Karpas-422 (cell line): ENCODE measurements around the gene DRC7. TPM values are rescaled to one million over a fixed set of nuclear protein-coding genes. Genes with fewer than 3 reads are reported as not detected.

Experiments
- DNase-seq: peaks from one replicate; pipeline ENCODE4 v3.0.0-alpha.2; 2015
- H2AFZ ChIP-seq: fragments of 200-600 bp; sonication (generic); 2 replicates; pipeline ENCODE4 v1.6.1; 2014; ENCODE audit warnings: antibody characterized with exemption, low read length, mixed read lengths
- H3K27ac ChIP-seq: fragments of 200-600 bp; sonication (generic); 2 replicates; pipeline ENCODE4 v1.5.1; 2014; ENCODE audit warnings: mild to moderate bottlenecking, low read length, moderate library complexity
- H3K27me3 ChIP-seq: fragments of 200-600 bp; sonication (generic); 2 replicates; pipeline ENCODE4 v1.6.1; 2014; ENCODE audit warnings: low read length, mixed read lengths
- H3K36me3 ChIP-seq: fragments of 200-600 bp; sonication (generic); 2 replicates; pipeline ENCODE4 v1.6.1; 2014; ENCODE audit warnings: low read length, mixed read lengths; ENCODE audit not compliant: insufficient read depth
- H3K4me1 ChIP-seq: fragments of 200-600 bp; sonication (generic); 2 replicates; pipeline ENCODE4 v1.6.1; 2014; ENCODE audit warnings: mild to moderate bottlenecking, low read length, mixed read lengths
- H3K4me2 ChIP-seq: fragments of 200-600 bp; sonication (generic); 2 replicates; pipeline ENCODE4 v1.6.1; 2014; ENCODE audit warnings: low read length, low read depth, mild to moderate bottlenecking; ENCODE audit not compliant: poor library complexity, severe bottlenecking
- H3K4me3 ChIP-seq: fragments of 200-600 bp; sonication (generic); 2 replicates; pipeline ENCODE4 v1.5.1; 2014; ENCODE audit warnings: mild to moderate bottlenecking, antibody characterized with exemption, low read length, mixed read lengths
- H3K79me2 ChIP-seq: fragments of 200-600 bp; sonication (generic); 2 replicates; pipeline ENCODE4 v1.6.1; 2014; ENCODE audit warnings: mild to moderate bottlenecking, low read length, mixed read lengths
- H3K9ac ChIP-seq: fragments of 200-600 bp; sonication (generic); 2 replicates; pipeline ENCODE4 v1.6.0; 2014; ENCODE audit warnings: low read length
- H3K9me2 ChIP-seq: fragments of 200-600 bp; sonication (generic), shearing (Covaris generic); replicated peaks from 2 replicates; pipeline ENCODE4 v1.6.0; 2014; ENCODE audit warnings: mild to moderate bottlenecking, low read length, moderate library complexity; ENCODE audit not compliant: insufficient read depth
- H3K9me3 ChIP-seq: fragments of 300-700, 200-600 bp; sonication (generic); 2 replicates; pipeline ENCODE4 v1.6.1; 2014; ENCODE audit warnings: low read length, mixed read lengths
- H4K20me1 ChIP-seq: fragments of 200-600 bp; sonication (generic); 2 replicates; pipeline ENCODE4 v1.6.1; 2014; ENCODE audit warnings: mild to moderate bottlenecking, antibody characterized with exemption, low read length, low read depth; ENCODE audit not compliant: insufficient read depth
- total RNA-seq: library from RNA; depleted of rRNA; stranded (reverse); fragments of >200 nt; shearing (Covaris generic); gene quantifications from 2 replicates; pipeline ENCODE4 v1.2.3, GENCODE V29; 2014; ENCODE audit warnings: low replicate concordance

The DRC7 gene
- total RNA-seq, 1 experiment from 2014 or later, result not detected

DNA sequence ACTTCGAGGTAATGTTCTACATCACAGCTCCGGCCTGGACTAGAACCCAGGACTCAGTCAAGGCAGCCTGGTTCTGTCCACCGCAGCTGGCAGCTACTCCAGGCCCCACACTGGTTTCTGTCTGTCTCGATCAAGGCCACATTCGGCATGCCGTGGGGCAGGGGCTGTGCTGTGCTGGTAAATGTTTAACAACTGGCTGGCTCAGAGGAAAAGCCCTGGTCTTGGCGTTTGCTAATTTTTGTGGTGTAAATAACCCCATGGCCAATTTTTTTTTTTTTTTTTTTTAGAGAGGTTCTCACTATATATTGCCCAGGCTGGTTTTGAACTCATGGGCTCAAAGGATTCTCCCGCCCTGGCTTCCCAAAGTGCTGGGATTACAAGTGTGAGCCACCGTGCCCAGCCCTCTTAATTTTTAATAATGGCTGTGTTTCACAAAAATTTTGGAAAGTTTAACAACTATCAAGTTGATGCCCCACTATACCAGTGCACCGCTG is 328 bp upstream of the DRC7 start:
- H3K4me2 ChIP-seq, result no peak overlapping the region
- H3K4me1 ChIP-seq, result no peaks in the 10 kb centered on the region
- no peaks in the 10 kb centered on the region for H4K20me1 ChIP-seq
- H3K4me3 ChIP-seq, result no peak overlapping the region
- H3K27ac ChIP-seq, result no peak overlapping the region
- H3K27me3 ChIP-seq, result no peaks in the 10 kb centered on the region
- H3K9me3 ChIP-seq, result no peaks in the 10 kb centered on the region
- H3K9me2 ChIP-seq, result no peaks in the 10 kb centered on the region
- no peaks in the 10 kb centered on the region for H3K36me3 ChIP-seq
- no peaks in the 10 kb centered on the region for H3K79me2 ChIP-seq
- no peak overlapping the region for H2AFZ ChIP-seq
- H3K9ac ChIP-seq, result no peak overlapping the region
- DNase-seq, result no peak

DNA sequence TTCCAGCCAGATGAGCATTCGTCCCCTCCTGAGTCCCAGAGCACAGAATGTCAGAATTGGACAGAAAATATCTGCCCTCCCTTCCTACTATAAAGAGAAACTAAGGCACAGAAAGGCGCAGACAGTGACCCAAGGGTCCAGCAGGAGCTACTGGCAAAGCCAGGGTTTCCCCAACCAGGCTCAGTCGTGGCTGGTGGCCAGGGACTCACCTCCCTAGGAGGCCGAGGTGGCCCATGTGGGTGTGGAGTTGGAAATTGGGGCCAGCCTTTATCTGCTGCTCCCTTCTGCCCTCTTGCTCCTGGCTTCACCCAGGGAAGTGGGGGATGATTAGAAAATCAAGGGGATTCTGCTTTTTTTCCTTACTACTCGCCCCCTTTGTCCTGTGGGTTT is 1.1 kb downstream of the DRC7 start:
- no peak overlapping the region for H2AFZ ChIP-seq
- no peaks in the 10 kb centered on the region for H3K27me3 ChIP-seq
- H3K36me3 ChIP-seq, result no peaks in the 10 kb centered on the region
- DNase-seq, result no peak
- no peaks in the 10 kb centered on the region for H3K4me1 ChIP-seq
- H4K20me1 ChIP-seq, result no peaks in the 10 kb centered on the region
- no peaks in the 10 kb centered on the region for H3K9me2 ChIP-seq
- no peak overlapping the region for H3K4me3 ChIP-seq
- H3K9me3 ChIP-seq, result no peaks in the 10 kb centered on the region
- H3K27ac ChIP-seq, result no peak overlapping the region
- H3K9ac ChIP-seq, result no peak overlapping the region
- no peaks in the 10 kb centered on the region for H3K79me2 ChIP-seq
- no peak overlapping the region for H3K4me2 ChIP-seq

GRCh38 chr16:57696240-57696639 is 1.6 kb downstream of the DRC7 start:
- Histone ChIP-seq H3K9me3 (no peaks in the 10 kb centered on the region), H3K4me2 (no peak overlapping the region), H3K79me2 (no peaks in the 10 kb centered on the region), H3K27ac (no peak overlapping the region), H3K36me3 (no peaks in the 10 kb centered on the region), H3K4me1 (no peaks in the 10 kb centered on the region), H2AFZ (no peak overlapping the region), H3K4me3 (no peak overlapping the region), H3K27me3 (no peaks in the 10 kb centered on the region), H3K9me2 (no peaks in the 10 kb centered on the region), H3K9ac (no peak overlapping the region), H4K20me1 (no peaks in the 10 kb centered on the region)
- DNase-seq, result no peak

DNA sequence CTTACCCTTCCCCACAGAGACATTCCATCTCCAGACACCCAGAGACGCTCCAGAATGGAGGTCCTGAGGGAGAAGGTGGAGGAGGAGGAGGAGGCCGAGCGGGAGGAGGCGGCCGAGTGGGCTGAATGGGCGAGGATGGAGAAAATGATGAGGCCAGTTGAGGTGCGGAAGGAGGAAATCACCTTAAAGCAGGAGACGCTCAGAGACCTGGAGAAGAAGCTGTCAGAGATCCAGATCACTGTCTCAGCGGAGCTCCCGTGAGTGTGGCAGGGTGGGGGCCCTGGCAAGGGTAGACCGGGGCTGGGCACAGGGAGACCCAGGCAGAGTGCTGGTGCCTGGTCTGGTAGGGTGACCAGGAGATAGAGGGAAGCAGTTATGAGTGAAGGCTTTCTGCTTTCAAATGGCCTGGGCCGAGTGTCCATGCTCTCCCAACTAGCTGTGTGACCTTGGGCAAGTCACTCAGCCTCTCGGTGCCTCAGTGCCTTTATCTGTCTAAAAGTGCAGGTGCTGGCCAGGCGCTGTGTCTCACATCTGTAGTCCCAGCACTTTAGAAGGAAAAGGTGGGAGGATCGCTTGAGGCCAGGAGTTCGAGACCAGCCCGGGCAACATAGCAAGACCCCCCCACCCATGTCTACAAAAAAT is 3.4 kb downstream of the DRC7 start:
- H3K4me2 ChIP-seq, result no peak overlapping the region

DNA sequence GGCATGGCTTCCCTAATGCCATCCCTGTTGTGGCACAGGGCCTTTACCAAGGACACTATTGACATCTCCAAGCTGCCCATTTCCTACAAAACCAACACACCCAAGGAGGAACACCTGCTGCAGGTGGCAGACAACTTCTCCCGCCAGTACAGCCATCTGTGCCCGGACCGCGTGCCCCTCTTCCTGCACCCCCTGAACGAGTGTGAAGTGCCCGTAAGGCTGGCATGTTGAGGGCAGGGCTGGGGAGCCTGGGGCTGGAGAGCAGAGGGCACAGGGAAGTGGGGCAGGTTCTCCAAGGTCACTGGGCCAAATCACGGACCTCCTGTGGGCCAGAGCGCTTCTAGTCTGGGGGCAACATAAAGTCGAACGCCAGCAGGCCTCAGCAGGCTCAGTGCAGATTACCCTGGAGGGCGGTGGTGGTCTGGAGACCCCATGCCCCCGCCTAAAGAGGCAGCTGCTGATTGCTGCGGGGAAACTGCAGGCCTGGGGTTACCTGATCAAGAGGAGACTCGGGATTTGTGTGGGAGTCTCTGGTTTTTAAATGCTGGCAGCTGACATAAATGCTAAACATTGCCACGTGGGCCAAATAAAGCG is 4.3 kb downstream of the DRC7 start:
- no peak overlapping the region for H2AFZ ChIP-seq
- no peaks in the 10 kb centered on the region for H3K9me2 ChIP-seq
- H3K79me2 ChIP-seq, result no peaks in the 10 kb centered on the region
- no peak overlapping the region for H3K27ac ChIP-seq
- no peaks in the 10 kb centered on the region for H3K27me3 ChIP-seq
- DNase-seq, result no peak
- no peak overlapping the region for H3K4me2 ChIP-seq
- H3K9ac ChIP-seq, result no peak overlapping the region
- no peak overlapping the region for H3K4me3 ChIP-seq
- no peaks in the 10 kb centered on the region for H4K20me1 ChIP-seq
- H3K9me3 ChIP-seq, result no peaks in the 10 kb centered on the region
- H3K36me3 ChIP-seq, result no peaks in the 10 kb centered on the region
- no peaks in the 10 kb centered on the region for H3K4me1 ChIP-seq

More for the DNA sequence above, 3.4 kb downstream of the DRC7 start:
- Histone ChIP-seq H3K9me2 (no peaks in the 10 kb centered on the region), H3K79me2 (no peaks in the 10 kb centered on the region), H3K4me3 (no peak overlapping the region), H3K9me3 (no peaks in the 10 kb centered on the region), H3K36me3 (no peaks in the 10 kb centered on the region), H4K20me1 (no peaks in the 10 kb centered on the region), H3K27ac (no peak overlapping the region), H3K27me3 (no peaks in the 10 kb centered on the region), H2AFZ (no peak overlapping the region), H3K9ac (no peak overlapping the region), H3K4me1 (no peaks in the 10 kb centered on the region)
- DNase-seq, result no peak

DNA sequence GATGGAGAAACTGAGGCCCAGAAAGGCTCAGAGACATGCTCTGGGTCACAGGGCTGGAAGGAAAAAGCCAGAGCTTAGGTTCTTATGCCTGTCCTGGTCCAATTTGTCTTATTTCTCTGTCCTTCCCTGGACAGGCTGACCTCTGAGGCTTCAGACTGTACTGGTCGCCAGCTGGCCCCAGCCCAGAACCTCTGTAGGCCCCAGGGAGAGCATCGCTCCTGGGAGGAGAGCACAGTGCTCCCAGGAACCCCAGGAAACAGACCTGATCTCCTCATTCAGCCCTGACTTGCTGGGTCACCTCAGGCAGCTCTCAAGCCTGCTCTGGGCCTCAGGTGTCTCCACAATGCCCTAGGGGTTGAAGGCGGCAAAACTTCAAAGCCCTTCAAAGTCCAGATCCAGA is 4.9 kb downstream of the DRC7 start:
- H3K4me1 ChIP-seq, result no peaks in the 10 kb centered on the region
- no peaks in the 10 kb centered on the region for H3K27me3 ChIP-seq
- no peak overlapping the region for H3K27ac ChIP-seq
- no peak for DNase-seq
- H4K20me1 ChIP-seq, result no peaks in the 10 kb centered on the region
- H3K4me3 ChIP-seq, result no peak overlapping the region
- H3K4me2 ChIP-seq, result no peak overlapping the region
- H3K9ac ChIP-seq, result no peak overlapping the region
- H3K36me3 ChIP-seq, result no peaks in the 10 kb centered on the region
- H3K9me3 ChIP-seq, result no peaks in the 10 kb centered on the region
- no peak overlapping the region for H2AFZ ChIP-seq
- H3K9me2 ChIP-seq, result no peaks in the 10 kb centered on the region
- H3K79me2 ChIP-seq, result no peaks in the 10 kb centered on the region

DNA sequence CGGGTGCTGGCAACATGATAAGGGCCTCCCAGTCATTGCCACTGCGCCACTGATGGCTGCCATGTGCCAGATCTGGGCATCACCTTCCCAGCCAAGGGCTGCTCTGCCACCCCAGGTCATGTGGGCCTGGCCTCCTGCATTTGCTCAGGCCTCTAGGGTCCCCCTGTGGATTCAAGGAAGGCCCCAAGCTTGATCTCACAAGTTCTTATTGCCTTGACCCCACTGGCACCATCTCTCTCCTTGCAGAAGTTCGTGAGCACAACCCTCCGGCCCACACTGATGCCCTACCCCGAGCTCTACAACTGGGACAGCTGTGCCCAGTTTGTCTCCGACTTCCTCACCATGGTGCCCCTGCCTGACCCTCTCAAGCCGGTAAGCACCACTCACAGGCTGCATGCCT is 5.3 kb downstream of the DRC7 start:
- Histone ChIP-seq H3K9me2 (no peaks in the 10 kb centered on the region), H2AFZ (no peak overlapping the region), H3K36me3 (no peaks in the 10 kb centered on the region), H3K4me1 (no peaks in the 10 kb centered on the region), H3K27ac (no peak overlapping the region), H3K27me3 (no peaks in the 10 kb centered on the region), H3K4me2 (no peak overlapping the region), H3K9me3 (no peaks in the 10 kb centered on the region), H3K4me3 (no peak overlapping the region), H3K9ac (no peak overlapping the region), H3K79me2 (no peaks in the 10 kb centered on the region), H4K20me1 (no peaks in the 10 kb centered on the region)
- no peak for DNase-seq

- no peaks in the 10 kb centered on the region for H3K4me1 ChIP-seq
- H3K27ac ChIP-seq, result no peak overlapping the region
- H3K9me2 ChIP-seq, result no peaks in the 10 kb centered on the region
- H3K79me2 ChIP-seq, result no peaks in the 10 kb centered on the region
- H3K36me3 ChIP-seq, result no peaks in the 10 kb centered on the region
- no peak overlapping the region for H3K4me2 ChIP-seq
- no peak overlapping the region for H3K4me3 ChIP-seq
- no peak overlapping the region for H3K9ac ChIP-seq
- no peak for DNase-seq
- H3K27me3 ChIP-seq, result no peaks in the 10 kb centered on the region
- H4K20me1 ChIP-seq, result no peaks in the 10 kb centered on the region
- no peak overlapping the region for H2AFZ ChIP-seq
- no peaks in the 10 kb centered on the region for H3K9me3 ChIP-seq
Observed at GRCh38 chr16:57700781-57701551, 6.4 kb downstream of the DRC7 start.
